Tibial nerve (tissue), 4 donors: ENCODE measurements around the gene KDM5D.

Experiments used
- EP300 ChIP-seq, 2 donors: sonication (generic); formaldehyde crosslinking; IDR thresholded peaks; one replicate each; pipeline ENCODE4 v1.6.1; 2017; ENCODE audit warnings: antibody characterized with exemption in 2 of 2, mild to moderate bottlenecking in 1 of 2
- TF ChIP-seq, protein P1 (sequence below), 5 experiments: fragments of 200-600 bp in 3 of 5; fragments of 450-650 bp in 2 of 5; sonication (generic) in 3 of 5; IDR thresholded peaks; one replicate each; pipeline ENCODE4 v1.5.1; 2016 to 2019; ENCODE audit warnings: antibody characterized with exemption in 5 of 5, mild to moderate bottlenecking in 3 of 5, moderate library complexity in 2 of 5

DNA sequence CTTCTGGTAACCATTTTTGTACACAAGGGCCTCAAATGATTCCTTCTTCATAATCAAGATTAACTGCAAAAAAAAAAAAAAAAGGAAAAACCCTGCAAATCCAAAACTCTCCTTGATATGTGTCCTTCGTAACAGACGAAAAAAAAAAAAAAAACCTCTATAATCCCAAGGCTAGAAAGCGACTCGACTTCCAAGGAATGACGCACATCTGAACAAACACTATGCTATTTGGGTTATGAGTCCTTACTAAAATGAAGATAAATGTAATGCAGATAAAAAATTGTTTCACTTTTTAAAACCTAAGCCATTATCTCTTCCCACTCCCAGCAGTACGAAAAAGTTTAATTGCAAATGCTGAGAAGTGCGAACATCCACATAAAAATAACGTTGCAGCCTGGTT, 1.2 kb downstream of the KDM5D start:
- no peak for TF ChIP-seq EP300 (IDR thresholded peaks at IDR 0.05)
- TF ChIP-seq, protein P1, sequence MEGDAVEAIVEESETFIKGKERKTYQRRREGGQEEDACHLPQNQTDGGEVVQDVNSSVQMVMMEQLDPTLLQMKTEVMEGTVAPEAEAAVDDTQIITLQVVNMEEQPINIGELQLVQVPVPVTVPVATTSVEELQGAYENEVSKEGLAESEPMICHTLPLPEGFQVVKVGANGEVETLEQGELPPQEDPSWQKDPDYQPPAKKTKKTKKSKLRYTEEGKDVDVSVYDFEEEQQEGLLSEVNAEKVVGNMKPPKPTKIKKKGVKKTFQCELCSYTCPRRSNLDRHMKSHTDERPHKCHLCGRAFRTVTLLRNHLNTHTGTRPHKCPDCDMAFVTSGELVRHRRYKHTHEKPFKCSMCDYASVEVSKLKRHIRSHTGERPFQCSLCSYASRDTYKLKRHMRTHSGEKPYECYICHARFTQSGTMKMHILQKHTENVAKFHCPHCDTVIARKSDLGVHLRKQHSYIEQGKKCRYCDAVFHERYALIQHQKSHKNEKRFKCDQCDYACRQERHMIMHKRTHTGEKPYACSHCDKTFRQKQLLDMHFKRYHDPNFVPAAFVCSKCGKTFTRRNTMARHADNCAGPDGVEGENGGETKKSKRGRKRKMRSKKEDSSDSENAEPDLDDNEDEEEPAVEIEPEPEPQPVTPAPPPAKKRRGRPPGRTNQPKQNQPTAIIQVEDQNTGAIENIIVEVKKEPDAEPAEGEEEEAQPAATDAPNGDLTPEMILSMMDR (IDR thresholded peaks at IDR 0.05), result no peak
